Midbrain (tissue), 1 donor: ENCODE measurements around the gene CYP19A1.

Experiments
- DNase-seq: peaks from one replicate; lab custom pipeline; 2025; lab: John Stamatoyannopoulos, UW

Gene CYP19A1

DNA sequence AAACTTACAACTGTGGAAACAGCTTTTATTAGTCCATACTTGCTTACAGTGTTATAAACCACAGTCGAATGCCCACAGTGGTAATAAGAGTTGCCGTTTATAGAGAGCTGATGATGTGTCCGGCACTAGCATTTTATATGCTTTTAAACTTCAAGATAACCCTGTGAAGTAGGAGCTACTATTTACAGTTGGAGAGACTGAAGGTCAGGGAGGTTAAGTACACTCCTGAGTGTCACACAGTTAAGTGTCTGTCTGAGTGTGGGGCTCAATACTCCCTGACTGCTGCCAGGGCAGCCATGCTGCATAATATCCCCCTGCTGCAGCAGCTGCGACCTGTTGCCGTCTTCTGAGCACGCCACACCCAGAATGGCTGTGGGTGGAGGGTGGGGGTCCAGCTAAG lies 153.8 kb downstream of the CYP19A1 start:
- no peak for DNase-seq

DNA sequence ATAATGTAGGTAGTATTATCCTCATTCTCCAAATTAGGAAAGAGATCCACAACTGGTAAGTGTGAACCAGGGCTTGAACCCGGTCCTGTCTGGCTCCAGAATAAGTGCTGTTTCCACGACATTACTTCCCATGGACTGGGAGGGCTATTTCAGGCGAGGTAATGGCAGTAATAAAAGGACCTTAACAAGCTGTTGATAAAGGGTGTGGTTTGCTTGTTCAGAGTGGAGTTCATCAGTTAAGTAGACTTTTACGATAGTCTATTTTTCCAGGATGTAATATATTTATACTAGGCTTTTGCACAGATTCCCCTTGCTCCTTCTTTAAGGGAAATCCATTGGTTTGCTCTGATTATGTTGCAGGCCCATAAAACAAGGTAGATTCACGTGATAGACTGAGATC lies 155.3 kb downstream of the CYP19A1 start:
- no peak for DNase-seq

DNA sequence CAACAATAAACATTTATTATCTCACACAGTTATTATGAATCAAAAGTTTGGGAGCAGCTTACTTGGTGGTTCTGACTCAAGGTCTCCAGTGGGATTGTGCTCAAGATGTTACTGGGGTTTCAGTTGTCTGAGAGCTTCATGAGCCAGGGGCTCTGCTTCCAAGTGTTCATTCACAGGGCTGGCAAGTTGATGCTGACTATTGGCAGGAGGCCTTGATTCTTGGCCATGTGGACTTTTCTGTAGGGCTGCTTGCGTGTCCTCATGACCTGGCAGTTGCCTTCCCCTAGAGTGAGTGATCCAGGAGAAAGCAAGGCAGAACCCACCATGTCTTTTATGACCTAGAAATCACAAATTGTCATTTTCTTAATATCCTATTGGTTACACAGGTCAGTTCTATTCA lies 156.5 kb downstream of the CYP19A1 start:
- DNase-seq: no peak

GRCh38 chr15:51181221-51181620 lies 157.2 kb downstream of the CYP19A1 start:
- DNase-seq: no peak

- DNase-seq: no peak
These were observed 157.9 kb downstream of the CYP19A1 start for GRCh38 chr15:51180534-51180933.

DNA sequence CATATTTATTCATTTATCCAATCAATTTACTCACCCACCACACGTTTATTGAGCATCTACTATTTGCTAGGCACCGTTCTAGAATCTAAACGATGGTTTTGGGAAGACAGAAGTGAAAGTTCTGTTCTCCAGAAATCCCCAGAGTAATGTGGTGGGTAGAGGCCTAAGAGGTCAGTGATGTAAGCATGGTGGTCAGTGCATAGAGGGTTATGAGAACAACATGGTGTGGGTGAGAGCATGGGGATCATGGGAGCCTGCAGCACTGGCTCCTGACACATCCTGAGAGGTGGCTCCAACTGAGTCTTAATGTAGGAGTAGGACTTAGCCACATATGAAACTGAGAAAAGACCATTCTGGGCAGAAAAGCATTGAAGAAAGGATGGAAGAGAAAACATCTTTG lies 158.4 kb downstream of the CYP19A1 start:
- DNase-seq: no peak

DNA sequence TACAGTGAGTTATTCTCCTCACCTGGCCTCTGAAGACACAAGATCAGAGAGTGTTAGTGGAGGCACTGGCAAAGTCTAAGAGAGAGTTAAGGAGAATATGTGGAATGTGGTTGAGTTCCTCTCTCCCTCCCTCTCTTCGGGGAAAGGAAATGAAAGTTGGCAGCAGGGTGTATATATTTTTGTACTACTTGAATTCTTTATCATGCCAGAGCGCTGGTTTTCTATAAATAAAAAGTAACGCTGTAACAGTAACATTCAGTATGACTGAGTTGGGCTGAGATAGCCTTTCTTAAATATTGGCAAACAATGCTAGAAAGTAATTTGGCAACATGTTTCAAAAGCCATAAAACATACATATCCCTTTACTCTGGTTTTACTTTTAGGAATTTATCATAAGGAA lies 166.2 kb downstream of the CYP19A1 start:
- DNase-seq: peak; percentile 5

GRCh38 chr15:51171634-51171932 lies 166.8 kb downstream of the CYP19A1 start:
- no peak for DNase-seq

- DNase-seq: no peak
These were observed 167.3 kb downstream of the CYP19A1 start for GRCh38 chr15:51170882-51171633.

DNA sequence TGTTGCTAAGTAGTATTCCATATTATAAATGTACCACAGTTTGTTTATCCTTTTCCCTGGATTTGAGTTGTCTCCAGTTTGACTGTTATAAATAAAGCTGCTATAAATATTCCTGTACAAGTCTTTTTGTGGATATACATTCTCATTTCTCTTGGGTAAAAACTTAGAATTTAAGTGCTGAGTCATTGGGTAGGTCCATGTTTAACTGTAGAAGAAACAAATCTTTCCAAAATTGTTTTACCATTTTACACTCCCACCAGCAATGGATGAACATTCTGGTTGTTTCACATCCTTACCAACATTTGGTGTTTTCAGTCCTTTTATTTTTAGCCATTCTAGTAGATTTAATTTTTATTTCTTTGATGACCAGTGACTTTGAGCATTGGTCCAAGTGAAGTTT lies 169.7 kb downstream of the CYP19A1 start:
- DNase-seq: no peak

- no peak for DNase-seq
These were observed 174.6 kb downstream of the CYP19A1 start for GRCh38 chr15:51163843-51164242.

DNA sequence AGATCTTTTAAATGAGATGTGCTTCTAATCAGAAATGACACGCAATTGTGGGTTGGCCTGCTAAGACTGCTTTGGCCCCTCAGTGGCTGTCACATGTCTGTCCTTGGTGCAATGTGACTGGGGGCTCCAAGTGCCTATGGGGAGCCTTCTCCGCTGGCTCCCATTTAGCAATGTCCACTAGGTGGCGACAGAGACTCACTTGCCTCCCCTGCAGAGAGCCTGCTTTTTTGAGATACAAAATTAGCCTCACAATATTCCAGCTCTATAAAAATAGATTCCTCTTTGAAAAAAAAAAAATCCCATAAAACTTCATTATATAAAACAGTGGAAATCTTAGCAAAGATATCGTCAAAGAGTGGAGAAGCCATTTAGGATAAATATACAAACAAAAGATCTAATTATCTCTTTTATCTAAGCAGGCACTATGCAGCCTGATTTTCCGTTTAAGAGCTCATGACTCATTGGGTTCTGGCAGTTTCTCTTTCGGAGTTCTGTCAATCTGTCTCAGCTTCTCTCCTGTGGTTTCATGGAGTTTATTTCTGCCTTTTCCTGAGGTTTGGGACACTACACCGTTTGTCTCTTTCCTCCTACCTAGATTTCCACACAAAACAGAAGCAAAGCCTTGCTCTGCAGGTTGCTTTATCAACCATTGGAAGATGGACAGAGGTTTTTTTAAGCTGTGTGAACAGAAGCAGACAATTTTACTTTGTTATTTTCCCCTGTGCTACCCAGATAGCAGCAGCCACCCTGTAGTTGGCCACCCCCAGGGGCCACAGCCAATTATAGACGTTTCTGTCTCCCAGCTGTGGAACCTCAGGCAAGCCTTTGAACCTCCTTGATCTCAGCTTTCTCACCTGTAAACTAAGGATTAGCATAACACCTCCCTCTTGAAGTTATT lies 175.3 kb downstream of the CYP19A1 start:
- peak; percentile 87 for DNase-seq

- DNase-seq: no peak
These were observed 176.7 kb downstream of the CYP19A1 start for GRCh38 chr15:51161491-51162220.

DNA sequence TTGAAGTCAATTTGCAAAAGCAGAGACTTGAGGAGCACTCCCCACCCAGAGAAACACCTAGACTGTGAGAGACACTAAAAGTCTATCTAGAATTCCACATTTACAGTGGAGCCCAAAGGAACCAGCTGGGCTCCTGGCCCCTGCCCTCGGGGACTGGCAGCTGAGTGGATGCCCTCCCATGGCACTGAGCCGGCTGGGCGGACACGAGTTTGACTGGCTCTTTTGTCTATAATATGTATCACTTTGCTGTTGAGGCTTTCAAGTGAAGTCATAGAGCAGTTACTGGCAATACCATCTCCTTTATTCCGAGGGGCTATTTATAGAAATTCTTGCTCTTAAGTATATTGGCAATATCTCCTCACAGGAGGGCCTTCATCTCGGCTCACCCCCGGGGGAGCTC lies 177.9 kb downstream of the CYP19A1 start:
- peak; percentile 82 for DNase-seq
